Ishikawa (cell line): Measurements from ENCODE around the gene HOXB8.

Experiments used
- CEBPB ChIP-seq: IDR thresholded peaks from 2 replicates; pipeline ENCODE4 v1.6.1; 2012
- CREB1 ChIP-seq: IDR thresholded peaks from 2 replicates; pipeline ENCODE4 v1.6.1; 2012; ENCODE audit warnings: low read depth
- EP300 ChIP-seq: IDR thresholded peaks from 2 replicates; pipeline ENCODE4 v1.6.1; 2012; ENCODE audit warnings: borderline replicate concordance
- RAD21 ChIP-seq: IDR thresholded peaks from 2 replicates; pipeline ENCODE4 v1.6.1; 2012; ENCODE audit warnings: low read depth
- REST ChIP-seq: IDR thresholded peaks from 2 replicates; pipeline ENCODE4 v1.6.1; 2012; ENCODE audit warnings: low read depth, mild to moderate bottlenecking
- TEAD4 ChIP-seq: IDR thresholded peaks from 2 replicates; pipeline ENCODE4 v1.6.1; 2012
- TF ChIP-seq, protein P1 (sequence below): IDR thresholded peaks from 2 replicates; pipeline ENCODE4 v1.6.1; 2012

DNA sequence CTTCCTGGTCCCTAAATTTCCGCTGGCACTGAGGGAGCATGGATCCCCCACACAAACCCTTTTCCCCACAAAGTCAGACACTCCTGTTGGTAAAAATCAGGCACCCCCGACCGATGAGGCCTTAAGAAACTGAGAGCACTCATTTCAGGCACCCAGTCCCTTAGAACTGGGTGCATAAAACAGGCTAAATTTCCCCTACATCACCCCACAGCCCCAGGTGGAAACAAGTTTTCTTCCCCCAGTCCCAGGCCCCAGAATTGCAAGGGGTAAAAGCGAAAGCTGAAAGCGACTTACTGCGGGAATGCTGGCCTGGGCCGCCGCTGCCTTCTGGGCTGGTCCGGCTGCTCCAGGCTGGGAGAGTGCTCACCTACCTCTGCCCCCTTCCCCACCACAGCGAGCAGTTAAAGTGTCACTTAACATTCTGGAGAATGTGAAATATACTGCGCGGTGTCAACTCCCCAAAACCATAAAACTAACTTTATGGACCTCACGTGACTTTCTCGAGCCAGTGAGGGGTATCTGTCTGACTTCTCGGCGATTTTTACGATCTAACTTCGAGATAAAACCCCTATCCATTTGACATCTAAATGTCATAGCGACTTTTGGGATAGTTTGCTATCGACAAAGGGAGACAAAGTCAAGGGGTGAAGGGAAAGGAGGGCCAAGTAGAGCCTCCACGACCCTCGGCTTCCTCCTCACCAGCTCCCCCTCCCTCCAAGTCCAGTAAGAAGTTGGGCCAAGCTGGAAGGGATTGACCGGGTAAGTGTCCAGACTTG is 25.1 kb downstream of the HOXB8 start, which contains the start of gene HOXB3:
- no peak for TF ChIP-seq CREB1
- TF ChIP-seq EP300 = peak; percentile 29; the same call in 1 of the 2 replicates
- no peak for TF ChIP-seq RAD21
- no peak for TF ChIP-seq CEBPB
- TF ChIP-seq TEAD4 = peak; percentile 28; the same call in 1 of the 2 replicates
- TF ChIP-seq, protein P1, sequence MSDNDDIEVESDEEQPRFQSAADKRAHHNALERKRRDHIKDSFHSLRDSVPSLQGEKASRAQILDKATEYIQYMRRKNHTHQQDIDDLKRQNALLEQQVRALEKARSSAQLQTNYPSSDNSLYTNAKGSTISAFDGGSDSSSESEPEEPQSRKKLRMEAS = no peak
- TF ChIP-seq REST = no peak
